ENCODE measurements around the gene TIMELESS. TPM values are rescaled to one million over a fixed set of nuclear protein-coding genes. Genes with fewer than 3 reads are reported as not detected.

Gene TIMELESS
- polyA plus RNA-seq, 2 of the 4 experiments (the other 2 are of a cell fraction), result 17.6 to 60.1 TPM

- Histone ChIP-seq H3K27ac (no peak overlapping the region), H3K4me1 (no peaks in the 10 kb centered on the region), H3K4me2 (no peak overlapping the region), H3K9me3 (peaks cover under 1% of the 10 kb centered on the region; the same call in 1 of the 3 replicates), H3K4me3 (no peak overlapping the region)
- DNase-seq (ENCODE audit: low read depth in 1 of 2, low spot score in 1 of 2) (no peak), ATAC-seq (no peak), FAIRE-seq (no peak)
- 49% methylated on average over 7 of the region's 7 CpGs for WGBS (ENCODE audit: missing lambda C conversion rate)
- ChIA-PET CTCF (no interaction called here), POLR2A (no interaction called here)
- TF ChIP-seq, protein P1, sequence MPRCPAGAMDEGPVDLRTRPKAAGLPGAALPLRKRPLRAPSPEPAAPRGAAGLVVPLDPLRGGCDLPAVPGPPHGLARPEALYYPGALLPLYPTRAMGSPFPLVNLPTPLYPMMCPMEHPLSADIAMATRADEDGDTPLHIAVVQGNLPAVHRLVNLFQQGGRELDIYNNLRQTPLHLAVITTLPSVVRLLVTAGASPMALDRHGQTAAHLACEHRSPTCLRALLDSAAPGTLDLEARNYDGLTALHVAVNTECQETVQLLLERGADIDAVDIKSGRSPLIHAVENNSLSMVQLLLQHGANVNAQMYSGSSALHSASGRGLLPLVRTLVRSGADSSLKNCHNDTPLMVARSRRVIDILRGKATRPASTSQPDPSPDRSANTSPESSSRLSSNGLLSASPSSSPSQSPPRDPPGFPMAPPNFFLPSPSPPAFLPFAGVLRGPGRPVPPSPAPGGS (IDR thresholded peaks at IDR 0.05), result no peak
- no peak for TF ChIP-seq CBX8 (IDR thresholded peaks at IDR 0.05)
- no peak for TF ChIP-seq MYC (IDR thresholded peaks at IDR 0.05; ENCODE audit: borderline replicate concordance, low read length)
- TF ChIP-seq EP300 (IDR thresholded peaks at IDR 0.05), result no peak
- no peak for TF ChIP-seq BHLHE40 (IDR thresholded peaks at IDR 0.05; ENCODE audit: low read depth, low read length)
- TF ChIP-seq EHMT2 (IDR thresholded peaks at IDR 0.05; ENCODE audit: low read depth), result no peak
- no peak for TF ChIP-seq ZFP36 (IDR thresholded peaks at IDR 0.05; ENCODE audit: borderline replicate concordance, partially characterized antibody)
- TF ChIP-seq RNF2 (IDR thresholded peaks at IDR 0.05; ENCODE audit: borderline replicate concordance, low read depth), result no peak
Measured at GRCh38 chr12:56387152-56387736, 62.0 kb downstream of the TIMELESS start.

- DNase-seq (ENCODE audit: low read depth in 1 of 2, low spot score in 1 of 2), result no peak
- H3K4me1 ChIP-seq, result no peaks in the 10 kb centered on the region
- no peak overlapping the region for H3K27ac ChIP-seq
- TF ChIP-seq ZNF302 (CRISPR knock-in tag; IDR thresholded peaks at IDR 0.05), result no peak
- no peak for TF ChIP-seq ZC3H11A (IDR thresholded peaks at IDR 0.05)
- no peak for TF ChIP-seq TFCP2L1 (CRISPR knock-in tag; IDR thresholded peaks at IDR 0.05)
- no peak for TF ChIP-seq PHF8 (IDR thresholded peaks at IDR 0.05; ENCODE audit: borderline replicate concordance, low read depth)
- TF ChIP-seq CHD4 (IDR thresholded peaks at IDR 0.05; ENCODE audit: borderline replicate concordance), result no peak
- TF ChIP-seq FOSL2 (IDR thresholded peaks at IDR 0.05), result no peak
- TF ChIP-seq FOSL2 (CRISPR knock-in tag; IDR thresholded peaks at IDR 0.05), result no peak
- no peak for TF ChIP-seq RNF2 (IDR thresholded peaks at IDR 0.05; ENCODE audit: borderline replicate concordance, low read depth)
- no peak for TF ChIP-seq ZSCAN20 (CRISPR knock-in tag; IDR thresholded peaks at IDR 0.05)
- TF ChIP-seq HEYL (CRISPR knock-in tag; IDR thresholded peaks at IDR 0.05), result no peak
- no peak for TF ChIP-seq REST (IDR thresholded peaks at IDR 0.05)
- no peak for TF ChIP-seq NPAS2 (CRISPR knock-in tag; IDR thresholded peaks at IDR 0.05; ENCODE audit: borderline replicate concordance)
- no peak for TF ChIP-seq ESRRA (IDR thresholded peaks at IDR 0.05; ENCODE audit: borderline replicate concordance, low read length)
- no peak for TF ChIP-seq ATOH8 (CRISPR knock-in tag; IDR thresholded peaks at IDR 0.05; ENCODE audit: low read depth)
- ATAC-seq, result no peak
- WGBS (ENCODE audit: missing lambda C conversion rate), result 58% methylated on average over 1 of the region's 1 CpG
- ChIA-PET POLR2A (no interaction called here), CTCF (interaction anchor here (0.7 to 1.9 kb wide), 7 partner anchors 9 to 1330 kb away, joined by 3 to 9 read pairs (median 3); partner anchors contain the start of gene SMARCC2)
- H3K9me3 ChIP-seq, result no peaks in the 10 kb centered on the region
- FAIRE-seq, result no peak
- H3K4me2 ChIP-seq, result no peak overlapping the region
- H3K4me3 ChIP-seq, result no peak overlapping the region
Measured at GRCh38 chr12:56385873-56386272, 63.4 kb downstream of the TIMELESS start.

Data from A549 (cell line).